GM23338 (cell line): ENCODE results near the gene GABRB3.

ENCODE experiments used
- CREB1 ChIP-seq: fragments of 250-450 bp; sonication (Bioruptor Pico); IDR thresholded peaks from 2 replicates; pipeline ENCODE4 v1.5.0; 2020; ENCODE audit warnings: low read depth, mild to moderate bottlenecking, moderate library complexity
- CTCF ChIP-seq, 2 experiments: fragments of 200-600 bp in 1 of 2; sonication (generic) in 1 of 2; conservative IDR thresholded peaks; 2 replicates each; pipeline versions ENCODE4 v1.5.1 to v1.6.1; 2016 to 2017; ENCODE audit warnings: antibody characterized with exemption in 2 of 2, low read depth in 2 of 2, mild to moderate bottlenecking in 2 of 2, moderate library complexity in 1 of 2
- ETS1 ChIP-seq: IDR thresholded peaks from 2 replicates; pipeline ENCODE4 v1.6.1; 2016; ENCODE audit warnings: antibody characterized with exemption
- EZH2 ChIP-seq: fragments of 200-600 bp; sonication (generic); IDR thresholded peaks from one replicate; pipeline ENCODE4 v1.8.0; 2017; ENCODE audit warnings: antibody characterized with exemption, mild to moderate bottlenecking, low read depth; ENCODE audit not compliant: unreplicated experiment
- EZH2phosphoT487 ChIP-seq: fragments of 200-600 bp; sonication (generic); IDR thresholded peaks from one replicate; pipeline ENCODE4 v1.8.1; 2018; ENCODE audit warnings: antibody characterized with exemption; ENCODE audit not compliant: unreplicated experiment
- JUNB ChIP-seq: IDR thresholded peaks from one replicate; pipeline ENCODE4 v1.6.1; 2016; ENCODE audit warnings: antibody characterized with exemption; ENCODE audit not compliant: unreplicated experiment
- NANOG ChIP-seq: IDR thresholded peaks from 2 replicates; pipeline ENCODE4 v1.6.1; 2016; ENCODE audit warnings: antibody characterized with exemption, borderline replicate concordance
- POLR2AphosphoS5 ChIP-seq: IDR thresholded peaks from 2 replicates; pipeline ENCODE4 v1.6.1; 2016; ENCODE audit warnings: antibody characterized with exemption, low read depth
- REST ChIP-seq: IDR thresholded peaks from one replicate; pipeline ENCODE4 v1.6.1; 2018; ENCODE audit warnings: antibody characterized with exemption; ENCODE audit not compliant: unreplicated experiment
- ZNF114 ChIP-seq: fragments of 250-450 bp; sonication (Bioruptor Pico); IDR thresholded peaks from 2 replicates; pipeline ENCODE4 v1.5.0; 2020; ENCODE audit warnings: mild to moderate bottlenecking, moderate library complexity
- ZNF331 ChIP-seq: fragments of 250-450 bp; sonication (Bioruptor Pico); IDR thresholded peaks from 2 replicates; pipeline ENCODE4 v1.5.0; 2020; ENCODE audit warnings: low read depth, mild to moderate bottlenecking, moderate library complexity

GRCh38 chr15:26504009-26504408 lies 268.9 kb downstream of the GABRB3 start:
- TF ChIP-seq CTCF (conservative IDR thresholded peaks at IDR 0.05; ENCODE audit: low read depth in 2 of 2) (no peak), EZH2phosphoT487 (no peak), EZH2 (no peak), POLR2AphosphoS5 (no peak), ZNF114 (CRISPR knock-in tag) (no peak), REST (no peak), JUNB (no peak), ETS1 (no peak), ZNF331 (CRISPR knock-in tag) (no peak), CREB1 (CRISPR knock-in tag) (no peak), NANOG (no peak)
